Measurements from ENCODE around the gene KYAT1. TPM values are rescaled to one million over a fixed set of nuclear protein-coding genes. Genes with fewer than 3 reads are reported as not detected.

The KYAT1 gene
- total and polyA plus RNA-seq, 2 of the 13 experiments (the other 11 are each of a cell fraction or from before 2014, with no cell fraction given) = 9.2 to 46.5 TPM

GRCh38 chr9:128818099-128818838 lies 63.5 kb downstream of the KYAT1 start, which contains the start of gene ENDOG (continued):
- TF ChIP-seq HOXA5 (CRISPR knock-in tag; IDR thresholded peaks at IDR 0.05) (no peak), MIER3 (CRISPR knock-in tag; IDR thresholded peaks at IDR 0.05; ENCODE audit: borderline replicate concordance) (peak; percentile 79; the same call in 1 of the 2 replicates), ZNF282 (IDR thresholded peaks at IDR 0.05; ENCODE audit: partially characterized antibody) (no peak), SMYD3 (CRISPR knock-in tag; IDR thresholded peaks at IDR 0.05) (no peak), BORCS8-MEF2B (CRISPR knock-in tag; IDR thresholded peaks at IDR 0.05) (no peak; the same call in 1 of the 2 replicates), YEATS2 (CRISPR knock-in tag; IDR thresholded peaks at IDR 0.05; ENCODE audit: borderline replicate concordance) (peak; percentile 72; the same call in 1 of the 2 replicates), BATF2 (CRISPR knock-in tag; IDR thresholded peaks at IDR 0.05) (no peak), ZNF598 (CRISPR knock-in tag; IDR thresholded peaks at IDR 0.05; ENCODE audit: borderline replicate concordance) (no peak), PAWR (CRISPR knock-in tag; IDR thresholded peaks at IDR 0.05; ENCODE audit: borderline replicate concordance) (no peak), MAFF (IDR thresholded peaks at IDR 0.05; ENCODE audit: low read depth, low read length) (no peak), MAF1 (CRISPR knock-in tag; IDR thresholded peaks at IDR 0.05; ENCODE audit: borderline replicate concordance) (no peak), ZNF446 (CRISPR knock-in tag; IDR thresholded peaks at IDR 0.05) (no peak; the same call in 1 of the 2 replicates), ZNF570 (CRISPR knock-in tag; IDR thresholded peaks at IDR 0.05; ENCODE audit: borderline replicate concordance) (no peak), KLF16 (CRISPR knock-in tag; IDR thresholded peaks at IDR 0.05) (peak in 1 of 2 experiments; percentile 76; a peak in 2 of 4 replicates), MYPOP (CRISPR knock-in tag; IDR thresholded peaks at IDR 0.05) (no peak; the same call in none of the 2 replicates), NONO (IDR thresholded peaks at IDR 0.05) (no peak), NONO (CRISPR knock-in tag; conservative IDR thresholded peaks at IDR 0.05) (peak; percentile 64), ARNT2 (CRISPR knock-in tag; IDR thresholded peaks at IDR 0.05; ENCODE audit: low read depth) (peak; percentile 83), HCFC1 (IDR thresholded peaks at IDR 0.05; ENCODE audit: low read depth, low read length) (no peak), BHLHE40 (IDR thresholded peaks at IDR 0.05; ENCODE audit: low read length) (no peak), HMGXB3 (CRISPR knock-in tag; IDR thresholded peaks at IDR 0.05; ENCODE audit: borderline replicate concordance) (no peak), SP1 (IDR thresholded peaks at IDR 0.05) (no peak), SP1 (CRISPR knock-in tag; IDR thresholded peaks at IDR 0.05) (peak; percentile 82; the same call in 1 of the 2 replicates)
